Measurements from ENCODE around the gene PHLDB2. TPM values are rescaled to one million over a fixed set of nuclear protein-coding genes. Genes with fewer than 3 reads are reported as not detected.

The PHLDB2 gene
- total RNA-seq, 1 experiment from 2014 or later: 13.2 TPM

DNA sequence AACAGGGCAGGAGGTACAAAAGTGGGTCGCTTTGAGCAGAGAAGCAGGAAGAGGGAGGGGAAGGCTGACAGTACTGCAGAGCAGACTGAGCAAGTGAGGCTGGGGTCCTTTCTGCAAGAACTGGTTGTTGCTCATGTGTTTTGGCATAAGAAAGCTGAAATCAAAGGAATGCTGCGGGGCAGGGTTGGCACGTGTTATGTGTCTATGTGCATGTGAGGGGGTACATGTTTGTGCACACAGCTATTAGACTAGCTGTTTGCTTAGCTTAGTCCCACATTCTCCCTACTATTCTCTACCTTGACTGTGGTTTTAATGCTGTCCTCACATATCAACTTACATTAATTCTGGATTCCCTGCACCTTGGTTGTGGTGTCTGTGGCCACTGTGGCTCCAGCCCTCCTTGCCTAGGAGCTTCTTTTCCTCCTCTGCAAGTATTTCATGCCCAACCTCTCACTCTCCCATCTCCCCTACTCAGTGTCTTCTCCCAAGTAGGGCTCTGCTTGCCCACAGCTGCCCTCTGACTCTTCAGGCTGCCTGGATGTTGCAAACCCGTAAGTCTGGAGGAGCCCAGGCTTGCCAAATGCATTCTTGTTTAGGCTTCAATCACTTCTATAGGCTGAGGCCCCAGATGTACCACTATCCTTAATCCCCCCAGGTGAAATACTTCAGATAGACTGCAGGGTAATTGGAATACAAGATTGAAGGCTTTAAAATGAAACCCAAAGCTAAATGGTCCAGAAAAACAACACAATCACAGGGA, 144.4 kb downstream of the PHLDB2 start:
- Histone ChIP-seq H2BK12ac (ENCODE audit: insufficient read length, low read depth, low read length) (no peak overlapping the region), H3K27me3 (ENCODE audit: insufficient read depth, low read length) (no peaks in the 10 kb centered on the region), H2BK120ac (ENCODE audit: low read depth, low read length, poor library complexity, severe bottlenecking) (no peak overlapping the region), H4K8ac (replicated peaks; ENCODE audit: insufficient read length, low read depth, low read length) (no peak overlapping the region), H3K18ac (ENCODE audit: insufficient read length, low read depth, low read length) (no peak overlapping the region), H3K4ac (ENCODE audit: low read depth, low read length) (no peak overlapping the region), H3K79me2 (ENCODE audit: insufficient read depth, low read length) (no peaks in the 10 kb centered on the region), H4K20me1 (ENCODE audit: control insufficient read depth, insufficient read depth, insufficient read length) (no peaks in the 10 kb centered on the region), H3K23me2 (ENCODE audit: insufficient read length, low read depth, low read length, poor library complexity, severe bottlenecking) (peaks cover 14% of the 10 kb centered on the region), H2BK20ac (ENCODE audit: low read depth, low read length, poor library complexity, severe bottlenecking) (no peak overlapping the region), H3K9ac (ENCODE audit: extremely low read depth, insufficient read length, low read length) (no peak overlapping the region), H3K4me2 (ENCODE audit: insufficient read depth, insufficient read length, low read length) (no peak overlapping the region), H2AFZ (ENCODE audit: low read length) (no peak overlapping the region), H3K4me1 (ENCODE audit: insufficient read depth, low read length) (0 out of 2 replicates have a peak, but pooled peaks cover 7% of the 10 kb centered on the region), H2BK5ac (ENCODE audit: insufficient read length, low read length) (no peak overlapping the region), H4K5ac (ENCODE audit: insufficient read length, low read depth, low read length) (no peak overlapping the region), H2BK15ac (ENCODE audit: low read depth, low read length) (no peak overlapping the region), H2AK5ac (ENCODE audit: insufficient read length, low read length) (no peak overlapping the region), H3K14ac (ENCODE audit: insufficient read depth, low read length) (no peak overlapping the region), H3K79me1 (ENCODE audit: insufficient read depth, low read depth, low read length, poor library complexity, severe bottlenecking) (no peaks in the 10 kb centered on the region), H3K9me3 (ENCODE audit: control insufficient read depth, low read depth, low read length) (no peaks in the 10 kb centered on the region), H3K27ac (ENCODE audit: insufficient read length, low read depth, low read length) (no peak overlapping the region), H3K23ac (ENCODE audit: insufficient read length, low read depth, low read length) (no peak overlapping the region), H3T11ph (ENCODE audit: low read length) (no peak overlapping the region), H4K91ac (ENCODE audit: insufficient read length, low read depth, low read length) (no peak overlapping the region), H3K56ac (ENCODE audit: insufficient read length, low read depth, low read length) (no peak overlapping the region)
- no CpG with 5 or more reads among the region's 4 CpGs for WGBS (ENCODE audit: extremely low coverage, insufficient read length, low lambda C conversion rate)
- no peak for DNase-seq
- Mint-ChIP-seq H3K27ac (peak overlapping the region in 1 of 3 experiments; percentile 68; a peak in 1 of 7 replicates), H3K36me3 (ENCODE audit: insufficient read depth in 1 of 3, low read depth in 3 of 3) (peaks cover 0 to 12% (median 5%) of the 10 kb centered on the region in 3 experiments; a peak in 4 of 7 replicates), H3K27me3 (ENCODE audit: low read depth) (peaks cover 12% of the 10 kb centered on the region), H3K4me1 (peaks cover 30 to 49% of the 10 kb centered on the region in 2 experiments), H3K4me3 (no peak overlapping the region), H3K9me3 (no peaks in the 10 kb centered on the region)
- TF ChIP-seq, protein P1, sequence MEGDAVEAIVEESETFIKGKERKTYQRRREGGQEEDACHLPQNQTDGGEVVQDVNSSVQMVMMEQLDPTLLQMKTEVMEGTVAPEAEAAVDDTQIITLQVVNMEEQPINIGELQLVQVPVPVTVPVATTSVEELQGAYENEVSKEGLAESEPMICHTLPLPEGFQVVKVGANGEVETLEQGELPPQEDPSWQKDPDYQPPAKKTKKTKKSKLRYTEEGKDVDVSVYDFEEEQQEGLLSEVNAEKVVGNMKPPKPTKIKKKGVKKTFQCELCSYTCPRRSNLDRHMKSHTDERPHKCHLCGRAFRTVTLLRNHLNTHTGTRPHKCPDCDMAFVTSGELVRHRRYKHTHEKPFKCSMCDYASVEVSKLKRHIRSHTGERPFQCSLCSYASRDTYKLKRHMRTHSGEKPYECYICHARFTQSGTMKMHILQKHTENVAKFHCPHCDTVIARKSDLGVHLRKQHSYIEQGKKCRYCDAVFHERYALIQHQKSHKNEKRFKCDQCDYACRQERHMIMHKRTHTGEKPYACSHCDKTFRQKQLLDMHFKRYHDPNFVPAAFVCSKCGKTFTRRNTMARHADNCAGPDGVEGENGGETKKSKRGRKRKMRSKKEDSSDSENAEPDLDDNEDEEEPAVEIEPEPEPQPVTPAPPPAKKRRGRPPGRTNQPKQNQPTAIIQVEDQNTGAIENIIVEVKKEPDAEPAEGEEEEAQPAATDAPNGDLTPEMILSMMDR (conservative IDR thresholded peaks at IDR 0.05): no peak

Measured in H9 (cell line).